GM23338 (cell line): ENCODE results near the gene TMEM117. TPM values are rescaled to one million over a fixed set of nuclear protein-coding genes. Genes with fewer than 3 reads are reported as not detected.

Experiments used
- ATAC-seq: fragments of 200-7000 bp; cut with Tn5 transposase; 3 replicates; pipeline ENCODE4 v1.9.1; 2020
- DNase-seq: peaks from one replicate; pipeline ENCODE4 v3.0.0-alpha.2; 2015; ENCODE audit warnings: low spot score
- H2AFZ ChIP-seq: fragments of 200-600 bp; sonication (generic); 2 replicates; pipeline ENCODE4 v1.8.0; 2016; ENCODE audit warnings: antibody characterized with exemption, mild to moderate bottlenecking, moderate library complexity
- H3F3A ChIP-seq: fragments of 200-600 bp; sonication (generic); replicated peaks from 2 replicates; pipeline ENCODE4 v1.8.0; 2017; ENCODE audit warnings: antibody characterized with exemption, mixed run types, low read depth
- H3K27ac ChIP-seq: fragments of 200-600 bp; sonication (generic); 2 replicates; pipeline ENCODE4 v1.6.1; 2016; ENCODE audit warnings: low read depth
- H3K27me3 ChIP-seq: fragments of 200-600 bp; sonication (generic); 2 replicates; pipeline ENCODE4 v1.8.0; 2016; ENCODE audit warnings: mild to moderate bottlenecking, mixed run types, moderate library complexity; ENCODE audit not compliant: insufficient read depth
- H3K36me3 ChIP-seq: fragments of 200-600 bp; sonication (generic); 2 replicates; pipeline ENCODE4 v1.8.0; 2016; ENCODE audit warnings: mild to moderate bottlenecking; ENCODE audit not compliant: insufficient read depth
- H3K4me1 ChIP-seq: fragments of 200-600 bp; sonication (generic); 2 replicates; pipeline ENCODE4 v1.8.0; 2016; ENCODE audit warnings: mild to moderate bottlenecking, moderate library complexity; ENCODE audit not compliant: insufficient read depth
- H3K4me2 ChIP-seq: fragments of 200-600 bp; sonication (generic); 2 replicates; pipeline ENCODE4 v1.7.1; 2017; ENCODE audit warnings: mixed run types
- H3K4me3 ChIP-seq: fragments of 200-600 bp; sonication (generic); 2 replicates; pipeline ENCODE4 v1.6.1; 2016; ENCODE audit warnings: mixed run types
- H3K79me2 ChIP-seq: fragments of 200-600 bp; sonication (generic); replicated peaks from 2 replicates; pipeline ENCODE4 v1.8.0; 2017; ENCODE audit warnings: mild to moderate bottlenecking; ENCODE audit not compliant: insufficient read depth
- H3K9me2 ChIP-seq: fragments of 200-600 bp; sonication (generic); 2 replicates; pipeline ENCODE4 v1.8.0; 2017; ENCODE audit not compliant: insufficient read depth
- H4K20me1 ChIP-seq: fragments of 200-600 bp; sonication (generic); replicated peaks from 2 replicates; pipeline ENCODE4 v1.8.0; 2017; ENCODE audit warnings: mild to moderate bottlenecking; ENCODE audit not compliant: insufficient read depth
- H3K27ac Mint-ChIP-seq: 2 replicates; pipeline ENCODE4 v1.8.0; 2020; ENCODE audit warnings: inconsistent platforms, mild to moderate bottlenecking, moderate library complexity, mixed read lengths
- H3K27me3 Mint-ChIP-seq: 3 replicates; pipeline ENCODE4 v1.8.0; 2022; ENCODE audit warnings: low read depth, mild to moderate bottlenecking, moderate library complexity, mixed read lengths, inconsistent platforms; ENCODE audit not compliant: insufficient read depth, poor library complexity
- H3K36me3 Mint-ChIP-seq: 3 replicates; pipeline ENCODE4 v1.8.0; 2021; ENCODE audit warnings: low read depth, mild to moderate bottlenecking, inconsistent platforms, moderate library complexity, mixed read lengths
- H3K4me1 Mint-ChIP-seq: 3 replicates; pipeline ENCODE4 v1.8.0; 2020; ENCODE audit warnings: mild to moderate bottlenecking, inconsistent platforms, mixed read lengths
- H3K4me3 Mint-ChIP-seq: 3 replicates; pipeline ENCODE4 v1.8.0; 2021; ENCODE audit warnings: moderate library complexity, mild to moderate bottlenecking, inconsistent platforms, mixed read lengths
- H3K9me3 Mint-ChIP-seq: 3 replicates; pipeline ENCODE4 v1.8.0; 2020; ENCODE audit warnings: moderate library complexity, mild to moderate bottlenecking, inconsistent platforms, mixed read lengths
- CREB1 ChIP-seq: fragments of 250-450 bp; sonication (Bioruptor Pico); IDR thresholded peaks from 2 replicates; pipeline ENCODE4 v1.5.0; 2020; ENCODE audit warnings: low read depth, mild to moderate bottlenecking, moderate library complexity
- EZH2 ChIP-seq: fragments of 200-600 bp; sonication (generic); IDR thresholded peaks from one replicate; pipeline ENCODE4 v1.8.0; 2017; ENCODE audit warnings: antibody characterized with exemption, mild to moderate bottlenecking, low read depth; ENCODE audit not compliant: unreplicated experiment
- POLR2AphosphoS5 ChIP-seq: IDR thresholded peaks from 2 replicates; pipeline ENCODE4 v1.6.1; 2016; ENCODE audit warnings: antibody characterized with exemption, low read depth
- polyA plus RNA-seq: library from polyadenylated mRNA; unstranded; fragments of >200 nt; fragmentation: Nextera tagmentation; extraction: Ambion mirVana; gene quantifications from 2 replicates; pipeline ENCODE4 v1.2.1, GENCODE V29; 2016
- total RNA-seq: library from RNA; depleted of rRNA; stranded (reverse); fragments of >200 nt; shearing (Covaris generic); gene quantifications from 2 replicates; pipeline ENCODE4 v1.2.3, GENCODE V29; 2014
- TF ChIP-seq, protein P1 (sequence below): IDR thresholded peaks from one replicate; pipeline ENCODE4 v1.6.1; 2018; ENCODE audit warnings: antibody characterized with exemption; ENCODE audit not compliant: unreplicated experiment
- TF ChIP-seq, protein P2 (sequence below): IDR thresholded peaks from 2 replicates; pipeline ENCODE4 v1.6.1; 2016; ENCODE audit warnings: antibody characterized with exemption
- TF ChIP-seq, protein P3 (sequence below): fragments of 250-450 bp; sonication (Bioruptor Pico); IDR thresholded peaks from 2 replicates; pipeline ENCODE4 v1.5.0; 2020; ENCODE audit warnings: mild to moderate bottlenecking, moderate library complexity

TMEM117 gene
- total and polyA plus RNA-seq, 2 experiments from 2014 or later = 0.94 to 1.6 TPM

DNA sequence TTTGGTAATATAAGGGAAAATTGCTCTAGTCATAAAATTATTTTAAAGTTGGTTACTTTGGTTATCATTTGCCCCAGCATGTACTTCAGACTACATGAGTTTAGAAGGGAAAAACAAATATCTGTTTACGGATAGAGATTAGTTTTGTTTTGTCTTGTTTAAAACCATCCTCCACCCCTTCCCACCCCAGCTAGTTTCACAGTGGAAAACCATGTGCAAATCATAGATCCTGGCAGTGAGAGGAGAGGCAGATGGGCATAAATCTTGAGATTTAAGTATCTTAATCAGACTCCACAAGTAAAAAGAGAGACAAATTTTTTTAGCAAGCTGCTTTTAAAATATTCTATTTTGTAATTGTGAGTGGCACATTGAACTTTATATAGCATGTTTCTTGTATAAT, 424.7 kb downstream of the TMEM117 start (continued):
- TF ChIP-seq, protein P1, sequence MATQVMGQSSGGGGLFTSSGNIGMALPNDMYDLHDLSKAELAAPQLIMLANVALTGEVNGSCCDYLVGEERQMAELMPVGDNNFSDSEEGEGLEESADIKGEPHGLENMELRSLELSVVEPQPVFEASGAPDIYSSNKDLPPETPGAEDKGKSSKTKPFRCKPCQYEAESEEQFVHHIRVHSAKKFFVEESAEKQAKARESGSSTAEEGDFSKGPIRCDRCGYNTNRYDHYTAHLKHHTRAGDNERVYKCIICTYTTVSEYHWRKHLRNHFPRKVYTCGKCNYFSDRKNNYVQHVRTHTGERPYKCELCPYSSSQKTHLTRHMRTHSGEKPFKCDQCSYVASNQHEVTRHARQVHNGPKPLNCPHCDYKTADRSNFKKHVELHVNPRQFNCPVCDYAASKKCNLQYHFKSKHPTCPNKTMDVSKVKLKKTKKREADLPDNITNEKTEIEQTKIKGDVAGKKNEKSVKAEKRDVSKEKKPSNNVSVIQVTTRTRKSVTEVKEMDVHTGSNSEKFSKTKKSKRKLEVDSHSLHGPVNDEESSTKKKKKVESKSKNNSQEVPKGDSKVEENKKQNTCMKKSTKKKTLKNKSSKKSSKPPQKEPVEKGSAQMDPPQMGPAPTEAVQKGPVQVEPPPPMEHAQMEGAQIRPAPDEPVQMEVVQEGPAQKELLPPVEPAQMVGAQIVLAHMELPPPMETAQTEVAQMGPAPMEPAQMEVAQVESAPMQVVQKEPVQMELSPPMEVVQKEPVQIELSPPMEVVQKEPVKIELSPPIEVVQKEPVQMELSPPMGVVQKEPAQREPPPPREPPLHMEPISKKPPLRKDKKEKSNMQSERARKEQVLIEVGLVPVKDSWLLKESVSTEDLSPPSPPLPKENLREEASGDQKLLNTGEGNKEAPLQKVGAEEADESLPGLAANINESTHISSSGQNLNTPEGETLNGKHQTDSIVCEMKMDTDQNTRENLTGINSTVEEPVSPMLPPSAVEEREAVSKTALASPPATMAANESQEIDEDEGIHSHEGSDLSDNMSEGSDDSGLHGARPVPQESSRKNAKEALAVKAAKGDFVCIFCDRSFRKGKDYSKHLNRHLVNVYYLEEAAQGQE = no peak
- TF ChIP-seq CREB1 (CRISPR knock-in tag) (no peak), POLR2AphosphoS5 (no peak), EZH2 (no peak)
- TF ChIP-seq, protein P2, sequence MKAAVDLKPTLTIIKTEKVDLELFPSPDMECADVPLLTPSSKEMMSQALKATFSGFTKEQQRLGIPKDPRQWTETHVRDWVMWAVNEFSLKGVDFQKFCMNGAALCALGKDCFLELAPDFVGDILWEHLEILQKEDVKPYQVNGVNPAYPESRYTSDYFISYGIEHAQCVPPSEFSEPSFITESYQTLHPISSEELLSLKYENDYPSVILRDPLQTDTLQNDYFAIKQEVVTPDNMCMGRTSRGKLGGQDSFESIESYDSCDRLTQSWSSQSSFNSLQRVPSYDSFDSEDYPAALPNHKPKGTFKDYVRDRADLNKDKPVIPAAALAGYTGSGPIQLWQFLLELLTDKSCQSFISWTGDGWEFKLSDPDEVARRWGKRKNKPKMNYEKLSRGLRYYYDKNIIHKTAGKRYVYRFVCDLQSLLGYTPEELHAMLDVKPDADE = no peak

DNA sequence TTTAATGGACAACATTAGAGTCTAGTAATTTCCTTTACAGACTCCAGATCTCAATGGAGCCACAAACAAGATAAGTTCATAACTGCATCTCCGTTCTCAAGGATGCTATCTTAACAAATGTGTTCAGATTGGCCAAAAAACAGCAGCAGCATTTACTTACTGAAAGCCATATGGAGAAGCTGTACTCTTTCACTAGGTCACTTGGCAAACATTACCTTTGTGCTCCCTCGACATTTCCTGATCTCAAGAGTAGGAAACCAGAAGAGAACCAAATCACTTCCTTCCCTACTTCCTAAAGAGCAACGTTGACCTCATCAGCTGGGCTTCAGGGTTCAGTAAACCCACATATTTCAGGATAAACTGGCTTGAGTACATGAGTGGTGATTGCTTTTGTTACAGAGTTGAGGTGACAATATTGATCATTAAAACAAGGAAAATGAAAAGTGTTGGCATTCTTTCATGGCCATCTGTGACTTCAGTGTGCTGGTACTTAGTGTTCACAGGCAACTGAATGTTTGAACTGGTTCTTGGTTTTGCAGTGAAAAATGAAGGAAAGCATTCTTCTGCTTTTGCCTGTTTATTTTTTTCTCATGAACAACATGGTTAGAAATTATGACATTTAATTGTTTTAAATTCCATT, 449.6 kb downstream of the TMEM117 start:
- Histone ChIP-seq H3F3A (no peaks in the 10 kb centered on the region), H3K27me3 (no peaks in the 10 kb centered on the region), H3K9me2 (peaks cover 3% of the 10 kb centered on the region; the same call in 1 of the 2 replicates), H4K20me1 (no peaks in the 10 kb centered on the region), H3K36me3 (no peaks in the 10 kb centered on the region), H3K4me3 (no peak overlapping the region), H2AFZ (0 out of 2 replicates have a peak overlapping the region, but pooled peaks have one; percentile 6), H3K79me2 (no peaks in the 10 kb centered on the region), H3K4me2 (no peak overlapping the region), H3K27ac (no peak overlapping the region), H3K4me1 (no peaks in the 10 kb centered on the region)
- no peak overlapping the region for H3K27ac Mint-ChIP-seq
- DNase-seq = no peak
- no peak for ATAC-seq
- no peaks in the 10 kb centered on the region for H3K4me1 Mint-ChIP-seq
- no peaks in the 10 kb centered on the region for H3K27me3 Mint-ChIP-seq
- no peaks in the 10 kb centered on the region; the same call in 2 of the 3 replicates for H3K36me3 Mint-ChIP-seq
- no peaks in the 10 kb centered on the region for H3K9me3 Mint-ChIP-seq
- TF ChIP-seq, protein P2 = no peak
- TF ChIP-seq, protein P3, sequence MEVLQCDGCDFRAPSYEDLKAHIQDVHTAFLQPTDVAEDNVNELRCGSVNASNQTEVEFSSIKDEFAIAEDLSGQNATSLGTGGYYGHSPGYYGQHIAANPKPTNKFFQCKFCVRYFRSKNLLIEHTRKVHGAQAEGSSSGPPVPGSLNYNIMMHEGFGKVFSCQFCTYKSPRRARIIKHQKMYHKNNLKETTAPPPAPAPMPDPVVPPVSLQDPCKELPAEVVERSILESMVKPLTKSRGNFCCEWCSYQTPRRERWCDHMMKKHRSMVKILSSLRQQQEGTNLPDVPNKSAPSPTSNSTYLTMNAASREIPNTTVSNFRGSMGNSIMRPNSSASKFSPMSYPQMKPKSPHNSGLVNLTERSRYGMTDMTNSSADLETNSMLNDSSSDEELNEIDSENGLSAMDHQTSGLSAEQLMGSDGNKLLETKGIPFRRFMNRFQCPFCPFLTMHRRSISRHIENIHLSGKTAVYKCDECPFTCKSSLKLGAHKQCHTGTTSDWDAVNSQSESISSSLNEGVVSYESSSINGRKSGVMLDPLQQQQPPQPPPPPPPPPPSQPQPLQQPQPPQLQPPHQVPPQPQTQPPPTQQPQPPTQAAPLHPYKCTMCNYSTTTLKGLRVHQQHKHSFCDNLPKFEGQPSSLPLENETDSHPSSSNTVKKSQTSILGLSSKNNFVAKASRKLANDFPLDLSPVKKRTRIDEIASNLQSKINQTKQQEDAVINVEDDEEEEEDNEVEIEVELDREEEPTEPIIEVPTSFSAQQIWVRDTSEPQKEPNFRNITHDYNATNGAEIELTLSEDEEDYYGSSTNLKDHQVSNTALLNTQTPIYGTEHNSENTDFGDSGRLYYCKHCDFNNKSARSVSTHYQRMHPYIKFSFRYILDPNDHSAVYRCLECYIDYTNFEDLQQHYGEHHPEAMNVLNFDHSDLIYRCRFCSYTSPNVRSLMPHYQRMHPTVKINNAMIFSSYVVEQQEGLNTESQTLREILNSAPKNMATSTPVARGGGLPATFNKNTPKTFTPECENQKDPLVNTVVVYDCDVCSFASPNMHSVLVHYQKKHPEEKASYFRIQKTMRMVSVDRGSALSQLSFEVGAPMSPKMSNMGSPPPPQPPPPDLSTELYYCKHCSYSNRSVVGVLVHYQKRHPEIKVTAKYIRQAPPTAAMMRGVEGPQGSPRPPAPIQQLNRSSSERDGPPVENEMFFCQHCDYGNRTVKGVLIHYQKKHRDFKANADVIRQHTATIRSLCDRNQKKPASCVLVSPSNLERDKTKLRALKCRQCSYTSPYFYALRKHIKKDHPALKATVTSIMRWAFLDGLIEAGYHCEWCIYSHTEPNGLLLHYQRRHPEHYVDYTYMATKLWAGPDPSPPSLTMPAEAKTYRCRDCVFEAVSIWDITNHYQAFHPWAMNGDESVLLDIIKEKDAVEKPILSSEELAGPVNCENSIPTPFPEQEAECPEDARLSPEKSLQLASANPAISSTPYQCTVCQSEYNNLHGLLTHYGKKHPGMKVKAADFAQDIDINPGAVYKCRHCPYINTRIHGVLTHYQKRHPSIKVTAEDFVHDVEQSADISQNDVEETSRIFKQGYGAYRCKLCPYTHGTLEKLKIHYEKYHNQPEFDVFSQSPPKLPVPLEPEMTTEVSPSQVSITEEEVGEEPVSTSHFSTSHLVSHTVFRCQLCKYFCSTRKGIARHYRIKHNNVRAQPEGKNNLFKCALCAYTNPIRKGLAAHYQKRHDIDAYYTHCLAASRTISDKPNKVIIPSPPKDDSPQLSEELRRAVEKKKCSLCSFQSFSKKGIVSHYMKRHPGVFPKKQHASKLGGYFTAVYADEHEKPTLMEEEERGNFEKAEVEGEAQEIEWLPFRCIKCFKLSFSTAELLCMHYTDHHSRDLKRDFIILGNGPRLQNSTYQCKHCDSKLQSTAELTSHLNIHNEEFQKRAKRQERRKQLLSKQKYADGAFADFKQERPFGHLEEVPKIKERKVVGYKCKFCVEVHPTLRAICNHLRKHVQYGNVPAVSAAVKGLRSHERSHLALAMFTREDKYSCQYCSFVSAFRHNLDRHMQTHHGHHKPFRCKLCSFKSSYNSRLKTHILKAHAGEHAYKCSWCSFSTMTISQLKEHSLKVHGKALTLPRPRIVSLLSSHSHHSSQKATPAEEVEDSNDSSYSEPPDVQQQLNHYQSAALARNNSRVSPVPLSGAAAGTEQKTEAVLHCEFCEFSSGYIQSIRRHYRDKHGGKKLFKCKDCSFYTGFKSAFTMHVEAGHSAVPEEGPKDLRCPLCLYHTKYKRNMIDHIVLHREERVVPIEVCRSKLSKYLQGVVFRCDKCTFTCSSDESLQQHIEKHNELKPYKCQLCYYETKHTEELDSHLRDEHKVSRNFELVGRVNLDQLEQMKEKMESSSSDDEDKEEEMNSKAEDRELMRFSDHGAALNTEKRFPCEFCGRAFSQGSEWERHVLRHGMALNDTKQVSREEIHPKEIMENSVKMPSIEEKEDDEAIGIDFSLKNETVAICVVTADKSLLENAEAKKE (CRISPR knock-in tag) = no peak
- TF ChIP-seq POLR2AphosphoS5 = no peak
- H3K4me3 Mint-ChIP-seq = no peak overlapping the region
